ENCODE results near the gene ERVFRD-1.

- TF ChIP-seq BACH2 (CRISPR knock-in tag; IDR thresholded peaks at IDR 0.05; ENCODE audit: borderline replicate concordance) (no peak), ZNF565 (CRISPR knock-in tag; conservative IDR thresholded peaks at IDR 0.05; ENCODE audit: low read depth) (no peak), CSDC2 (CRISPR knock-in tag; IDR thresholded peaks at IDR 0.05) (no peak), OSR1 (CRISPR knock-in tag; IDR thresholded peaks at IDR 0.05) (no peak), PATZ1 (CRISPR knock-in tag; IDR thresholded peaks at IDR 0.05; ENCODE audit: borderline replicate concordance) (no peak)
These were observed 27.8 kb upstream of the ERVFRD-1 start for GRCh38 chr6:11139051-11139960.

All from SK-N-SH treated with all-trans-retinoic acid at 6 μM for 48 hours (cell line).